ENCODE results near the gene DPP6.
"Not testable (repeated sequence)": the region's sequence is repeated elsewhere in the genome, so short reads cannot be mapped to it uniquely, and the experiment has no call there.

DNA sequence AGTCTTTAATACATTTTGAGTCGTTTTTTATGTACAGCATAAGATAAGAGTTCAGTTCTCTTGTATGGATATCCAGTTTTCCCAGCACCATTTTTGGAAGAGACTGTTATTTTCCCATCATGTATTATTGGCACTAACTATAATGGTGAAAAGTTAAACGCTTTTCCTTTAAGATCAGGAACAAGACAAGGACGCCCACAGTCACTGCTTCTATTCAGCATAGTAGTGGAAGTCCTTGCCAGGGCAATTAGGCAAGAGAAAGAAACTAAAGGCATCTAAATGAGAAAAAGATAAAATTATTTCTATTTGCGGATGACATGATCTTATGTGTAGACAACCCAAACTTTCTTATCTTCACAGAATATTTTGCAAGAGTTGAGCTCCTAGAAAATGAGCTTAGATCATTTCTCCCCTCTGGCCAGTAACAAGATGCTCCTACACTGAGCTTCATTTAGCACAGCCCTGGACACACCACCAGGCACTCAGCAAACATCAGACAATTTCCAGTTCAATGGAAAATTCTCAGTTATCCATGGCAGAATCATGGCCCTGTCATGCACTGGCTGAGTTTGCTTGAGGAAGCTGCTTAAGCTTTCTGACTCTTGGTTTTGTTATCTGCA, 61.6 kb downstream of the DPP6 start:
- TF ChIP-seq, protein P1, sequence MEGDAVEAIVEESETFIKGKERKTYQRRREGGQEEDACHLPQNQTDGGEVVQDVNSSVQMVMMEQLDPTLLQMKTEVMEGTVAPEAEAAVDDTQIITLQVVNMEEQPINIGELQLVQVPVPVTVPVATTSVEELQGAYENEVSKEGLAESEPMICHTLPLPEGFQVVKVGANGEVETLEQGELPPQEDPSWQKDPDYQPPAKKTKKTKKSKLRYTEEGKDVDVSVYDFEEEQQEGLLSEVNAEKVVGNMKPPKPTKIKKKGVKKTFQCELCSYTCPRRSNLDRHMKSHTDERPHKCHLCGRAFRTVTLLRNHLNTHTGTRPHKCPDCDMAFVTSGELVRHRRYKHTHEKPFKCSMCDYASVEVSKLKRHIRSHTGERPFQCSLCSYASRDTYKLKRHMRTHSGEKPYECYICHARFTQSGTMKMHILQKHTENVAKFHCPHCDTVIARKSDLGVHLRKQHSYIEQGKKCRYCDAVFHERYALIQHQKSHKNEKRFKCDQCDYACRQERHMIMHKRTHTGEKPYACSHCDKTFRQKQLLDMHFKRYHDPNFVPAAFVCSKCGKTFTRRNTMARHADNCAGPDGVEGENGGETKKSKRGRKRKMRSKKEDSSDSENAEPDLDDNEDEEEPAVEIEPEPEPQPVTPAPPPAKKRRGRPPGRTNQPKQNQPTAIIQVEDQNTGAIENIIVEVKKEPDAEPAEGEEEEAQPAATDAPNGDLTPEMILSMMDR (conservative IDR thresholded peaks at IDR 0.05; ENCODE audit: low read length), result not testable (repeated sequence)
- not testable (repeated sequence) for TF ChIP-seq EZH2phosphoT487 (IDR thresholded peaks at IDR 0.05; ENCODE audit: borderline replicate concordance, low read depth, low read length)
